Measurements from ENCODE around the gene PTPRG.

PTPRG gene

DNA sequence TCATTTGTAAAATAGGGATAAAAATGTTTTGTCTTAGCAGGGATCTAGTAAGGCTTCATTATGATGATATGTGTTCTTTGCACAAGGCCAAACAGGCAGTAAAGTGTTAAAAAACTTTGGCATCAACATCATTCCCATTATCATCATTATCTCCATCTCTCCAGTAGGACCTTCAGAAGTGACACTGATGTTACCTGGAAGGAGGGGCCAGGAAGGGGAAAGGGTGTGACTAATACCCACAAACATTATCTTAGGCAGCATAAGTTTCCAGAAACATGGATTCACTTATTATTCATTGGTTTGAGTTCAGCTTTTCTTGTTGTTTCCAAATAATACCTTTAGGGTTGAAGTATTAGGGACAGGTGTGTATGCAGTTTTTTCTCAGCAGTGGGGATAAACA is 399.6 kb downstream of the PTPRG start:
- no peak for DNase-seq (ENCODE audit: low read depth, low spot score)

- no peak for DNase-seq (ENCODE audit: low read depth, low spot score)
Observed at GRCh38 chr3:61961900-61962299, 400.5 kb downstream of the PTPRG start.

DNA sequence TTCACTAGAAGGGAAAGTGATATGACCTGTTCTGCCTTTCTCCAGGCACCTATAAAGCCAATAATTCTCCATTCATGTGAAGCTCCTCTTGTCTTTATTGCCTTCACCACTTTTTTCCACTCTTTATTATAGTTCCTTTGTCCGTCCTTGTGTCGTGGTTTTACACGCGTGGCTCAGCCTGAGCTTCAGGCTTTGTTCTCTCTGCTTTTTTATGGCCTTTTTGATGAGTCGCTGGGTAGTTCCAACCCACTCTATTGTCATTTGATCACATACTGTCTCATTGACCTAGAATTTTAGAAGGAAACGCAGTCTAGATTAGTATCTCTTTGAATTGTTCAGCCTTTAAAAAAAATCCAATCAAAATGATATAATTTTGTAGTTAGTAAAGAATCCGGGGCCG is 403.2 kb downstream of the PTPRG start:
- no peak for DNase-seq (ENCODE audit: low read depth, low spot score)

GRCh38 chr3:61965770-61966131 is 404.4 kb downstream of the PTPRG start:
- no peak for DNase-seq (ENCODE audit: low read depth, low spot score)

DNA sequence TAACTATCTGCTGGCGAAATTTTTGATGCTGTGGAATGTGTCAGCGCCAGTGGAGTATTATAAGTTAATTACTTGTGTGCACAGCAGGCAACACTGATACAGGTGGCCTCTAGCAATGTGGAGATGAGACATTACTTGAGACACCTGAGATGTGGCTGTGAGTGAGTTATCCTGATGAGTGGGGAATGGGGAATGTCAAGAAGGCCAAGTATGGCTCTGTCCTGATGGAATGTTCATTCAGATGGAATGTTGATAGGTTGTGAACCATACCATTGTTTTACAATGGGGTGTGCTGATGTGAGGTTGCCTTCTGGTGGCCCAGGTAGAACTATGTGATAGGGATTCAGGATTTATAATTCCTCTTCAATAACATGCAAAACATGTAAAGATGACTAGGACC is 404.8 kb downstream of the PTPRG start:
- no peak for DNase-seq (ENCODE audit: low read depth, low spot score)

DNA sequence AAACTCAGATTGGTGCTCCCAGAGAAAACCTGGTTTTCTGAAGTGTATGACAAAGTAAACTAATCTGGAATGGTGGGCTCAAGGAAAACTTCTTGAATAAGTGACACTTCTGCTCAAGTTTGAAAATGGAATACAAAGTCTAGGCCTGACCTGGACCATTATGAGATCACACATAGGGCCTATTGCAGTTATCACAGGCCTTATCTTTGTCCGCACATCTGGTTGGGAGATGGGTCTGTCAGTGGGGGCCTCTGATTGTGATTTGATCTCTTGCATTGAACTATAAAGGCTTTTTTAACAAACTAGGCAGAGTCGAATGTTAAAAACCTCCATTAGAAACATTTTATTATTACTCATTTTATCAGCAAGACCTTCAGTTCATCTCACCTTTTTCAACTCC is 405.6 kb downstream of the PTPRG start:
- no peak for DNase-seq (ENCODE audit: low read depth, low spot score)

DNA sequence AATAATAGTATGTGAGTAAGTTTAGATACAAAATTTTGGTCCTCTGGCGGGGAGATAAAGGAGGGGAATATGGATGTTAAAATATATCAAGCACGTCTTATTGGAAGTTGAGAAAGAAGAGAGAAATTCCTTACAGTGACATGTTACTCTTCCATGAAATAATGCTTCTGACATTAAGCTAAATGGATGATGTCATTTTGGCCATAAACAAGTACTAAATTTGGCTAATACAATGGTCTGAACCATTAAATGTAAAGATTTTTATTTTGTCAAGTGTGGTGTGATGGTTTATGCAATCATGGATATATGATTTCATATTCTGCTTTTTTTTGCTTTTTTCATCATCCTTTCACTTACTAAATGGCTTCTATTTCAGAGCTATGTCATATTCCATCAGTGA is 406.6 kb downstream of the PTPRG start:
- DNase-seq (ENCODE audit: low read depth, low spot score) = no peak

- no peak for DNase-seq (ENCODE audit: low read depth, low spot score)
Observed at GRCh38 chr3:61974662-61975061, 413.3 kb downstream of the PTPRG start.

GRCh38 chr3:61975199-61975598 is 413.8 kb downstream of the PTPRG start:
- DNase-seq (ENCODE audit: low read depth, low spot score) = no peak

DNA sequence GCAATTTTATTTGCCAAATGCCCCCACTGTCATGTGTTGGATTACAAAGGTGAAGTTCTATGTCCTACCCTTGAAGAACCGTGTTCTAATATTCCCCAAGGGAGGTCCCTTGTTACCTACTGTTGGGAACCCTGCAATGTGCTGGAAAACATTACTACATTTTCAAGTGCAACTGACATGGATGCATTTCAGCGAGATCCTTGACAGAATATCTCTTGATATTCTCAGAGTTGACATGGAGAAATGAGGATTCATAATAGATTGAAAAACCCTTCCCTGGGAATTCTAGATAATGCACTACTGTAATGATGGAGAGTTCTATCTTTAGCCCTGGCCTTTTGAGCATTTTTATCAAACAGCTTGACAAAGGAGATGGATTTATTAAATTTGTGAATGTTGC is 414.6 kb downstream of the PTPRG start:
- no peak for DNase-seq (ENCODE audit: low read depth, low spot score)

DNA sequence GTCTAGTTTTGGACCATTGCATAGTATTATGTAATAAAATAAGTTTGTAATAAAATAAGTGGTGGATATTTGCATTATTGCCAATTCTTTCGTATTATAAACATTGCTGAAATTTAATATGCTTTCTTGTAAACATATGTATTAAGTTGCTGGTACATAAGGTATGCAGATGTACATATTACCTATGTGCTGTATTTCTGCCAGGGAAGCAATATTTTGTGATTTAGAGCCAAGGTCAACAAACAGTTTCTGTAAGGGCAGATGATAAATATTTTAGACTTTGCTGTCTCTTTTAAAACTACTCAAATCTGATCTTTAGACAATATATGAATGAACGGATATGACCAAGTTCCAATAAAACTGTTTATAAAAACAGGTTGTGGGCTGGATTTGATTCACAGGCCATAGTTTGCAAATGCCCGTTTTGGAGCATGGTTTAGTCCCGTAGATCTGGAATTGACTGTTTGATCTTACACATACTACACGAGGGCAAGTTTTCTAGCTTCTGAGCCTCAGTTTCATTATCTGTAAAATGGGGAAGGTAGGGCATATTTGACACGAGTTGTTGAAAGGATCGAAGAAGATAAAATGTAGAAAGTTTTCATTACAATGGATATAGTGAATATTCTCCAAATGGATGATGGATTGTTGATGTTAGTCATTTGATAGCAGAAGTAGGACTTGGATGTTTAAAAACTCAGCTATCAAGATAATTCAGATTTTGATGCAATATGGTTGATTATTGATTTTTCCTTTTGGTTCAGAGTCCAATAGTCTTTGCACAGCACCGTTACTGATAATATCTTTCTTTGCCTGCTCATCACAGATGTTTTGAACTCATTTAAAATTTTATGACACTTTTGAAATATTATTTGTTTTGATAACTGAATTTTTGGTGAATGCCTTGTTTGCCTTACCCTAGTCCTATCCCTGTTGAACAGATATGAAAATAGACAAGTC is 417.4 kb downstream of the PTPRG start:
- DNase-seq (ENCODE audit: low read depth, low spot score) = no peak

GRCh38 chr3:61979638-61980037 is 418.3 kb downstream of the PTPRG start:
- no peak for DNase-seq (ENCODE audit: low read depth, low spot score)

DNA sequence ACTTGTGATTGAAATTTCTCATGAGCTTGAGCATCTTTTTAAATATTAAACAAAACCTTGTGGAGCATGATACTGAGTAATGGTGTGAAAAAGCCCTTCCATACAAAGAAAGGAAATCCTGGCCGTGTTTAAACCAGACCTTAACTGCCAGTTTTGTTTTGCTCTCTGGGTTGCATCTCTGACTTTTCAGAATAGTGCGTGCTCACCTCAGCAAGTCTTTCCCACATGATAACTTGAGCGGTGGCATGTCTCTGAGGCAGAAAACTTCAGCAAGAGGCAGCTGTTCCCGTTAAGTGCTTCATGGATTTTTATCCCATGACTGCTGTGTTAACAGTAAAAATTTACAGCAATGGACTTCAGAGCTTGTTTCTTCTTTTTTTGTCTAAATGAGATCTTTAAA is 418.7 kb downstream of the PTPRG start:
- DNase-seq (ENCODE audit: low read depth, low spot score) = no peak

DNA sequence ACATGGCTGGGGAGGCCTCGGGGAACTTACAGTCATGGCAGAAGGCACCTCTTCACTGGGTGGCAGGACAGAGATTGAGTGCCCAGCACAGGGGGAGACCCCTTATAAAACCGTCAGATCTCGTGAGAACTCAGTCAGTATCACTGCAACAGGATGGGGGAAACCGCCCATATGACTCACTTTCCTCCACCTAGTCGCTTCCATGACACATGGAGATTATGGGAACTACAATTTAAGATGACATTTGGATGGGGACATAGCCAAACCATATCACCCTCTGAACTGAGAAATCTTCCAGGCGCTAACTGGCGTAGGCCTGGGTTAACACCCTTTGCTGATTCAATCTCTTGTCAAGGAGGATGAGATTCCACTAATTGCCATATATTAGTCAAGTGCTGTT is 419.7 kb downstream of the PTPRG start:
- DNase-seq (ENCODE audit: low read depth, low spot score) = no peak

GRCh38 chr3:61983479-61983878 is 422.1 kb downstream of the PTPRG start:
- no peak for DNase-seq (ENCODE audit: low read depth, low spot score)

GRCh38 chr3:61985020-61985419 is 423.6 kb downstream of the PTPRG start:
- no peak for DNase-seq (ENCODE audit: low read depth, low spot score)

GRCh38 chr3:61986473-61986872 is 425.1 kb downstream of the PTPRG start:
- no peak for DNase-seq (ENCODE audit: low read depth, low spot score)

GRCh38 chr3:61989681-61990080 is 428.3 kb downstream of the PTPRG start:
- no peak for DNase-seq (ENCODE audit: low read depth, low spot score)

DNA sequence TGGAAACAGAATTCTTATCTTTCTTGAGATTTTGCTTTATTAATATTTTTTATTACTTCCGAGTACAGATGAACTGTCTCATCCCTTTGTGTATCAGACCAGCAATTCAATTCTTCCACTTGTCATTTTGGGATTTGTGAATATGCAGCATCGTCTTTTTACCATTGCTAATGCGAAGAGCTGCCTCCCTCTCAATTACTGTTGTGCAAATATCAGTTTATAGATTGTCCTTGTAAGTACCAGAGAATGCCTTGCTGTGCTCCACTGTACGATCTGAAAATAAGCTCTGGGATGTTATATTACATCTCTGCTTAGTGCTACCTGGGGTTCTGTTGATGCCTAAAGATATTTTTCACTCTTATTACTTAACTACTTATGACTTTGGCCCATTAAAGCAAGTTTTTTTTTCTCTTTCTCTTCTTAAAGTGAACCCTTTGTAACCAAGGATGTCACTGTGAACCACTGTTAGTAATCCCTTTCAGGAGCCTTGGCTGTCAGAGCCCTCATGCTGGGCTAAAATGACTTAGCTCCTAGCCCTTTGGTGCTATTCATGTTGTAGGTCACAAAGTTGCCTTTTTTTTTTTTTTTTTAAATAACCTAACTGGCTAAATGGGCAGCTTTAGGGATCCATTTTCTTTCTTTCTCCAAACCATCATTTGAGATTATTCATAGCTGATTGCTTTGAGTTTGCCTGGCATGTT is 429.1 kb downstream of the PTPRG start:
- DNase-seq (ENCODE audit: low read depth, low spot score) = no peak

- DNase-seq (ENCODE audit: low read depth, low spot score) = no peak
Observed at GRCh38 chr3:61991706-61992105, 430.3 kb downstream of the PTPRG start.

DNA sequence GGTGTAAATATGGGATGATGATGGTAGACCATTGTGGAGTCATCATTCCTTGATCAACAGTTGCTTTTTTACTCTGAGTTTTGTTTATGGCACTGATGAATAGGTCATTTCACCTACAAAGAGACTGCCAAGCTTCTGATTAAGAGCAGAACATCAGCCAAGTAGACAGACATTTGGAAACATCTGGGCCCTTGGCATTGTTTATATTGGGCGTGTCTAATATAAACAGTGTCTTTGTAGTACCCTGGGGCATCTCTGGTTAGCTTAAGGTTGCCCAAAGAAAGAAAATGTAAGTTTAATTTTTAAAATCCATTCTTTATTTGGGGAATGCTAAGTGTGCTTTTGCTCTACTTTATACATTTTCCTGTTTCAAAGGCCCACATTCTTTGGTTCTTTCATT is 435.0 kb downstream of the PTPRG start:
- no peak for DNase-seq (ENCODE audit: low read depth, low spot score)

DNA sequence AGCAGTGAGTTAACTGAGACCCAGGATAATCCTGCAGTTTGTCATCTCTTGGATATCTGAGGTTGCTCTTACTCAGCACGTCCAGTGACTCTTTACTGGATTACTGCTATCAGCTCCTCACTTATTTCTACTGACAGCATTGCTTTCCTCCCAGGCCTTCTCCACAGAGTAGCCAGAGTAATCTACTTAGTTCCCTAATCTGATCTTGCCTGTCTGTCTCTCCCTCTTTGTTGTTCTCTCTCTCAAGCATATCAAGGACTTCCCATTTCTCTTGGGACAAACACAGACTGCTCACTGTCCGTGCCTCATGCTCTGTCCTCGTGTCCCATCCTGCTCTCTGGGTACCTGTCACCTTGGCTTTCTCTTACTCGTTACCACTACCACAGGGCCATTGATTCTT is 435.7 kb downstream of the PTPRG start:
- DNase-seq (ENCODE audit: low read depth, low spot score) = no peak

DNA sequence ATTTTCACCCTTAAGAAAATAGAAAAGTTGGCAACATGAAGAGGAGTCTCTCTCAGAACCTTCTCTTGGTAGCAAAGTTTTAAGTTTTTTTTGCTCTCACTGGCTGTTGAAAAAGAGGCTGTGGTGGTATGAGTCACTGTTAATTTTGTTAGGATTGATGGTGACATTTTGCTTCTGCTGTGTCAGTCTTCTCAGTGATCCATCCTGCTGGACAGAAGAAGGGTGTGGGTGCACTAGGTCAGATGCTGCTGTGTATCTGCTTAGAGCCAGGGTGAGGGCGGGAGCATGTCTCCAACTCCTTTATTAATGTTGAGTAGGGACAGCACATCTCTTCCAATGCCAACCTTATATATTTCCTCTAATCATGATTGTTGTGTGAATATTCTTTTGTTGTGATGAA is 442.5 kb downstream of the PTPRG start:
- no peak for DNase-seq (ENCODE audit: low read depth, low spot score)
